GM12865 (cell line): ENCODE measurements around the gene ZMYND12.

ENCODE experiments used
- DNase-seq: peaks from one replicate; pipeline ENCODE4 v3.0.0; 2010; ENCODE audit warnings: low read depth
- H3K4me3 ChIP-seq: 2 replicates; pipeline ENCODE4 v1.5.1; 2011; ENCODE audit warnings: mild to moderate bottlenecking, low read depth, low read length, control low read depth
- CTCF ChIP-seq: IDR thresholded peaks from 2 replicates; pipeline ENCODE4 v1.5.1; 2011; ENCODE audit warnings: low read length, control low read depth, low read depth, inconsistent platforms; ENCODE audit not compliant: insufficient read depth; ENCODE audit errors: missing control alignments

ZMYND12 gene

GRCh38 chr1:42462828-42463763, 7.3 kb upstream of the ZMYND12 start, which contains the start of gene CCDC30:
CCDC30 (plus strand) TSS chr1:42463286; CDS start chr1:42480552, 17,266 bp downstream.
- H3K4me3 ChIP-seq: peak within 1 kb of the TSS; percentile 58
- peak; percentile 98 for DNase-seq

DNA sequence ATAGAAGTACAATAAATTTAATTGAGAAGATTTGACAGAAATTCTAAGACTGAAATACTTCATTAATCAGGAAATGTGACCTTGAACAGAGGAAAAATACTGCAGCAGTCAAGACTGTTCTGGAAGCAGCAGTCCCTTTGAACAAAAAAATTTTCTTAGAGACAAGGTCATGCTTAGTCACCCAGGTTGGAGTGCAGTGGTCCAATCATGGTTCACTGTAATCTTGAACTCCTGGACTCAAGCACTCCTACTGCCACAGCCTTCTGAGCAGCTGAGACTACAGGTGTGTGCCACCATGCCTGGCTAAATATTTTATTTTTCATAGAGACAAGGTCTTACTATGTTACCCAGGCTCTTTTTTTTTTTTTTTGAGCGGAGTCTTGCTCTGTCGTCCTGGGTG, 5.4 kb upstream of the ZMYND12 start:
- no peak for TF ChIP-seq CTCF
- DNase-seq: no peak

More at GRCh38 chr1:42462828-42463763, 7.3 kb upstream of the ZMYND12 start, which contains the start of gene CCDC30:
- TF ChIP-seq CTCF: no peak

GRCh38 chr1:42456754-42457089, 900 bp upstream of the ZMYND12 start:
- TF ChIP-seq CTCF: no peak
- peak overlapping the region; percentile 78 for H3K4me3 ChIP-seq
- DNase-seq: peak; percentile 88

More for the DNA sequence above, 5.4 kb upstream of the ZMYND12 start:
- H3K4me3 ChIP-seq: no peak overlapping the region

GRCh38 chr1:42454403-42454802, 1.4 kb downstream of the ZMYND12 start:
- H3K4me3 ChIP-seq: no peak overlapping the region
- no peak for TF ChIP-seq CTCF
- DNase-seq: no peak

DNA sequence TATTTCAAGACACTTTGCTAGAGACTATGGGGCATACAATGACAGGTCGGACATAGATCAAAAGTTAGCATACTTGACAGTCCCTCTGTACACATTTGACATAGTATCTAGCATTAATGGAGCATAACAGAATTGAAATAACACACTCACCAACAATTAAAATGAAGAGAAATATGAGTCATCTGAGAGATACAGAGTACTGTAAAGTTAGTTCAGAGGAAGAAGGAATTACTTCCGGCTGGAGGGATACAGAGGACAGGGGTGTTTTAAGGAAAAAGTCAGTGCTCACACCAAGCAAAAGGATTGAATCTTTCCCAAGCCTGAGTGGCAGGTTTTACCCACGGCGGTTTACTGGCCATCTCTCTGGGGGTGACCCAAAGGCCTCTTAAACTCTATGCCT, 2.4 kb downstream of the ZMYND12 start:
- no peak for DNase-seq
- H3K4me3 ChIP-seq: no peak overlapping the region
- no peak for TF ChIP-seq CTCF

GRCh38 chr1:42450061-42450460, 5.8 kb downstream of the ZMYND12 start:
- no peak for TF ChIP-seq CTCF
- no peak overlapping the region for H3K4me3 ChIP-seq
- DNase-seq: peak; percentile 7
